Osteocyte (in vitro differentiated cells): ENCODE data around the gene MRPS14. TPM values are rescaled to one million over a fixed set of nuclear protein-coding genes. Genes with fewer than 3 reads are reported as not detected.
A peak's percentile ranks its signal among the peaks of the same experiment; 100 is the strongest.

Experiments used
- DNase-seq: peaks from one replicate; pipeline ENCODE4 v3.0.0; 2021; ENCODE audit warnings: mixed read lengths; ENCODE audit not compliant: unreplicated experiment; ENCODE audit errors: extremely low spot score
- H3K27ac Mint-ChIP-seq: one replicate; pipeline ENCODE4 v1.8.0; 2021; ENCODE audit warnings: mild to moderate bottlenecking, mixed read lengths; ENCODE audit not compliant: unreplicated experiment
- H3K27me3 Mint-ChIP-seq: one replicate; pipeline ENCODE4 v1.8.0; 2021; ENCODE audit warnings: mixed read lengths; ENCODE audit not compliant: unreplicated experiment
- H3K36me3 Mint-ChIP-seq: one replicate; pipeline ENCODE4 v1.8.0; 2021; ENCODE audit warnings: mixed read lengths; ENCODE audit not compliant: unreplicated experiment
- H3K4me1 Mint-ChIP-seq: one replicate; pipeline ENCODE4 v1.8.0; 2021; ENCODE audit warnings: mixed read lengths; ENCODE audit not compliant: unreplicated experiment
- H3K4me3 Mint-ChIP-seq: one replicate; pipeline ENCODE4 v1.8.0; 2021; ENCODE audit warnings: mild to moderate bottlenecking, moderate library complexity, mixed read lengths; ENCODE audit not compliant: unreplicated experiment
- H3K9me3 Mint-ChIP-seq: one replicate; pipeline ENCODE4 v1.8.0; 2021; ENCODE audit warnings: mixed read lengths; ENCODE audit not compliant: unreplicated experiment
- CTCF ChIP-seq: fragments of 200-600 bp; sonication (generic); IDR thresholded peaks from 2 replicates; pipeline ENCODE4 v1.5.0; 2021; ENCODE audit warnings: antibody characterized with exemption, mild to moderate bottlenecking, moderate library complexity
- total RNA-seq: library from RNA; stranded (reverse); gene quantifications from 2 replicates; pipeline ENCODE4 v1.2.1, GENCODE V29; 2021

The MRPS14 gene
- total RNA-seq, 1 donor from 2014 or later: 29.8 TPM

- TF ChIP-seq CTCF: no peak
- no peak overlapping the region for H3K4me3 Mint-ChIP-seq
- peaks cover 1% of the 10 kb centered on the region for H3K36me3 Mint-ChIP-seq
- H3K9me3 Mint-ChIP-seq: no peaks in the 10 kb centered on the region
- peak overlapping the region; percentile 71 for H3K27ac Mint-ChIP-seq
- no peak for DNase-seq
- H3K27me3 Mint-ChIP-seq: no peaks in the 10 kb centered on the region
- peaks cover 49% of the 10 kb centered on the region for H3K4me1 Mint-ChIP-seq
These were observed 58.3 kb downstream of the MRPS14 start for GRCh38 chr1:174964972-174965361.

GRCh38 chr1:174964261-174964971 lies 58.8 kb downstream of the MRPS14 start:
- Mint-ChIP-seq H3K36me3 (no peaks in the 10 kb centered on the region), H3K4me1 (peaks cover 48% of the 10 kb centered on the region), H3K27me3 (no peaks in the 10 kb centered on the region), H3K27ac (peak overlapping the region; percentile 71), H3K9me3 (no peaks in the 10 kb centered on the region), H3K4me3 (no peak overlapping the region)
- TF ChIP-seq CTCF: no peak
- no peak for DNase-seq

GRCh38 chr1:174963529-174964125 lies 59.6 kb downstream of the MRPS14 start:
- DNase-seq: no peak
- peaks cover 2% of the 10 kb centered on the region for H3K36me3 Mint-ChIP-seq
- H3K27ac Mint-ChIP-seq: peak overlapping the region; percentile 49
- H3K27me3 Mint-ChIP-seq: no peaks in the 10 kb centered on the region
- H3K4me1 Mint-ChIP-seq: peaks cover 40% of the 10 kb centered on the region
- no peak for TF ChIP-seq CTCF
- no peak overlapping the region for H3K4me3 Mint-ChIP-seq
- no peaks in the 10 kb centered on the region for H3K9me3 Mint-ChIP-seq

Other genes starting within 250 kb of the MRPS14 start
- gene CACYBP, start 23.5 kb downstream of the MRPS14 start, total RNA-seq: 58.3 and 75.7 TPM in 2 replicates
- 0.08 TPM in 1 of 2 replicates, not detected in the other for gene TNN, start 44.4 kb upstream of the MRPS14 start, total RNA-seq
- gene KIAA0040, start 169.4 kb upstream of the MRPS14 start, total RNA-seq: 0.73 and 1.6 TPM in 2 replicates